ENCODE measurements around the gene RTL10.
A peak's percentile ranks its signal among the peaks of the same experiment; 100 is the strongest.

The RTL10 gene

GRCh38 chr22:19859861-19860510 lies 5.3 kb upstream of the RTL10 start:
- no peak for DNase-seq

GRCh38 chr22:19857382-19857781 lies 2.7 kb upstream of the RTL10 start:
- no peak for DNase-seq

GRCh38 chr22:19855504-19856409 lies 1.1 kb upstream of the RTL10 start:
- DNase-seq, result no peak

GRCh38 chr22:19853879-19854777 lies 546 bp downstream of the RTL10 start:
- peak in 1 of 2 donors; percentile 55 for DNase-seq

GRCh38 chr22:19853058-19853878 lies 1.4 kb downstream of the RTL10 start:
- no peak for DNase-seq

- DNase-seq, result no peak
Measured at GRCh38 chr22:19852177-19852781, 2.4 kb downstream of the RTL10 start.

- no peak for DNase-seq
Measured at GRCh38 chr22:19851291-19852176, 3.1 kb downstream of the RTL10 start.

- DNase-seq, result no peak
Measured at GRCh38 chr22:19850763-19851109, 3.9 kb downstream of the RTL10 start.

GRCh38 chr22:19849835-19850762 lies 4.6 kb downstream of the RTL10 start:
- no peak for DNase-seq

- DNase-seq, result no peak
Measured at GRCh38 chr22:19848298-19849224, 6.1 kb downstream of the RTL10 start.

GRCh38 chr22:19847345-19847632 lies 7.4 kb downstream of the RTL10 start:
- no peak for DNase-seq

GRCh38 chr22:19846620-19847344 lies 7.9 kb downstream of the RTL10 start:
- DNase-seq, result no peak

GRCh38 chr22:19845054-19845722 lies 9.5 kb downstream of the RTL10 start:
- no peak for DNase-seq

- DNase-seq, result peak in 1 of 2 donors; percentile 30
Measured at GRCh38 chr22:19844377-19845053, 10.2 kb downstream of the RTL10 start.

- DNase-seq, result no peak
Measured at GRCh38 chr22:19843857-19844376, 10.8 kb downstream of the RTL10 start.

- no peak for DNase-seq
Measured at GRCh38 chr22:19843107-19843856, 11.4 kb downstream of the RTL10 start.
